Osteoblast (primary cell): ENCODE data around the gene UGT2A3. TPM values are rescaled to one million over a fixed set of nuclear protein-coding genes. Genes with fewer than 3 reads are reported as not detected.

Experiments used
- DNase-seq: peaks from one replicate; pipeline ENCODE4 v3.0.0; 2011; ENCODE audit warnings: low spot score, mixed read lengths; ENCODE audit not compliant: insufficient read length; ENCODE audit errors: missing footprints
- H2AFZ ChIP-seq: 2 replicates; pipeline ENCODE4 v1.6.0; 2011; ENCODE audit warnings: mild to moderate bottlenecking, low read length
- H3K27ac ChIP-seq: 2 replicates; pipeline ENCODE4 v1.5.1; 2011; ENCODE audit warnings: mild to moderate bottlenecking, low read depth, low read length, moderate library complexity
- H3K27me3 ChIP-seq: 2 replicates; pipeline ENCODE4 v1.6.0; 2012; ENCODE audit warnings: mild to moderate bottlenecking, control low read depth, inconsistent platforms, low read length, moderate library complexity; ENCODE audit not compliant: insufficient read depth
- H3K36me3 ChIP-seq: 2 replicates; pipeline ENCODE4 v1.5.1; 2011; ENCODE audit warnings: mild to moderate bottlenecking, low read length, control low read depth, moderate library complexity; ENCODE audit not compliant: insufficient read depth
- H3K4me1 ChIP-seq: 2 replicates; pipeline ENCODE4 v1.5.1; 2011; ENCODE audit warnings: mild to moderate bottlenecking, low read length, control low read depth, moderate library complexity; ENCODE audit not compliant: insufficient read depth
- H3K4me2 ChIP-seq: 2 replicates; pipeline ENCODE4 v1.6.0; 2011; ENCODE audit warnings: mild to moderate bottlenecking, low read length; ENCODE audit not compliant: insufficient read depth
- H3K4me3 ChIP-seq: fragments of 200-600 bp; sonication (generic); 3 replicates; pipeline ENCODE4 v1.5.1; 2012; ENCODE audit warnings: mild to moderate bottlenecking, low read length, inconsistent platforms; ENCODE audit not compliant: insufficient read depth
- H3K79me2 ChIP-seq: 2 replicates; pipeline ENCODE4 v1.6.0; 2012; ENCODE audit warnings: mild to moderate bottlenecking, low read length, control low read depth, inconsistent platforms; ENCODE audit not compliant: insufficient read depth
- H3K9me3 ChIP-seq: 2 replicates; pipeline ENCODE4 v1.5.1; 2011; ENCODE audit warnings: low read depth, low read length, control low read depth
- H4K20me1 ChIP-seq: 2 replicates; pipeline ENCODE4 v1.6.0; 2012; ENCODE audit warnings: mild to moderate bottlenecking, low read length, control low read depth; ENCODE audit not compliant: insufficient read depth
- small RNA-seq: library from RNA; depleted of rRNA; stranded (forward); fragments of <200 nt; gene quantifications from one replicate; pipeline ENCODE3, GENCODE V24; 2012
- total RNA-seq: library from RNA; depleted of rRNA; stranded (reverse); fragments of >200 nt; gene quantifications from 2 replicates; pipeline ENCODE4 v1.2.3, GENCODE V29; 2012
- TF ChIP-seq, protein P1 (sequence below): IDR thresholded peaks from 2 replicates; pipeline ENCODE4 v1.5.1; 2011; ENCODE audit warnings: mild to moderate bottlenecking, low read depth, low read length, moderate library complexity; ENCODE audit errors: extremely low read depth

Gene UGT2A3
- total RNA-seq, 1 donor = not detected

DNA sequence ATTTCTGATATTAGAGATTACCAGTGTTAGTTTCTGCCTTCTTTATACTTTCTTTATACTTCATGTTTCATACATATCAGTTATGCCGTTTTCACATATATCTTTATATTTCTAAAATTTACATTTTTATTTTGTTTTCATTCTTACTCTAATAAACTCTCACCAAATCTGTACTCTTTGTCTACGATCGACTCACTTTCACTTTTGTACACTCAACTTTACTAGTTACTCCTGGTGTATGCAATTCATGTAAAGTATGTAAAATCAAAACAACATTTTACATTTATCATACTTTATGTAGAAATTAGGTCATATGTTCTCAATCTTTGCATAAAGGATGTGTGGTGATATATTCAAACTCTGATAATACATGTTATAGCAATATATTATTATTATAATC is 59.9 kb downstream of the UGT2A3 start:
- no peaks in the 10 kb centered on the region for H3K27me3 ChIP-seq
- H3K4me1 ChIP-seq = no peaks in the 10 kb centered on the region
- DNase-seq = no peak
- H3K27ac ChIP-seq = no peak overlapping the region
- TF ChIP-seq, protein P1, sequence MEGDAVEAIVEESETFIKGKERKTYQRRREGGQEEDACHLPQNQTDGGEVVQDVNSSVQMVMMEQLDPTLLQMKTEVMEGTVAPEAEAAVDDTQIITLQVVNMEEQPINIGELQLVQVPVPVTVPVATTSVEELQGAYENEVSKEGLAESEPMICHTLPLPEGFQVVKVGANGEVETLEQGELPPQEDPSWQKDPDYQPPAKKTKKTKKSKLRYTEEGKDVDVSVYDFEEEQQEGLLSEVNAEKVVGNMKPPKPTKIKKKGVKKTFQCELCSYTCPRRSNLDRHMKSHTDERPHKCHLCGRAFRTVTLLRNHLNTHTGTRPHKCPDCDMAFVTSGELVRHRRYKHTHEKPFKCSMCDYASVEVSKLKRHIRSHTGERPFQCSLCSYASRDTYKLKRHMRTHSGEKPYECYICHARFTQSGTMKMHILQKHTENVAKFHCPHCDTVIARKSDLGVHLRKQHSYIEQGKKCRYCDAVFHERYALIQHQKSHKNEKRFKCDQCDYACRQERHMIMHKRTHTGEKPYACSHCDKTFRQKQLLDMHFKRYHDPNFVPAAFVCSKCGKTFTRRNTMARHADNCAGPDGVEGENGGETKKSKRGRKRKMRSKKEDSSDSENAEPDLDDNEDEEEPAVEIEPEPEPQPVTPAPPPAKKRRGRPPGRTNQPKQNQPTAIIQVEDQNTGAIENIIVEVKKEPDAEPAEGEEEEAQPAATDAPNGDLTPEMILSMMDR = no peak
- H3K4me2 ChIP-seq = no peak overlapping the region
- no peak overlapping the region for H2AFZ ChIP-seq
- H3K79me2 ChIP-seq = no peaks in the 10 kb centered on the region
- H3K36me3 ChIP-seq = no peaks in the 10 kb centered on the region
- H3K9me3 ChIP-seq = no peaks in the 10 kb centered on the region
- no peaks in the 10 kb centered on the region for H4K20me1 ChIP-seq
- no peak overlapping the region for H3K4me3 ChIP-seq

DNA sequence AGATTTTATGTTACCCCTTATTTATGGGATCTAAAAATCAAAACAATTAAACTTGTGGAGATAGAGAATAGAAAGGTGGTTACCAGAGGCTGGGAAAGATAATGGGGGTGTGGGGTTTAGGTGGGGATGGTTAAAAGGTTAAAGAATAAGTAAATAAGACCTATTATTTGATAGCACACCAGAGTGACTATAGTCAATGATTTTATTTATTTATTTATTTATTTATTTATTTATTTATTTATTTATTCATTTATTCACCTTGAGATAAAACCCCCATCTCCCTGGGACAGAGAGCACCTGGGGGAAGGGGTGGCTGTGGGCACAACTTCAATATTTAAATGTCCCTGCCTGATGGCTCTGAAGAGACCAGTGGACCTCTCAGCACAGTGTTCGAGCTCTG is 66.1 kb downstream of the UGT2A3 start:
- Histone ChIP-seq H3K4me1 (no peaks in the 10 kb centered on the region), H4K20me1 (no peaks in the 10 kb centered on the region), H3K4me2 (no peak overlapping the region), H3K27me3 (no peaks in the 10 kb centered on the region), H3K9me3 (no peaks in the 10 kb centered on the region), H2AFZ (no peak overlapping the region), H3K36me3 (no peaks in the 10 kb centered on the region), H3K27ac (no peak overlapping the region), H3K79me2 (no peaks in the 10 kb centered on the region), H3K4me3 (no peak overlapping the region)
- no peak for DNase-seq
- TF ChIP-seq, protein P1 = no peak

DNA sequence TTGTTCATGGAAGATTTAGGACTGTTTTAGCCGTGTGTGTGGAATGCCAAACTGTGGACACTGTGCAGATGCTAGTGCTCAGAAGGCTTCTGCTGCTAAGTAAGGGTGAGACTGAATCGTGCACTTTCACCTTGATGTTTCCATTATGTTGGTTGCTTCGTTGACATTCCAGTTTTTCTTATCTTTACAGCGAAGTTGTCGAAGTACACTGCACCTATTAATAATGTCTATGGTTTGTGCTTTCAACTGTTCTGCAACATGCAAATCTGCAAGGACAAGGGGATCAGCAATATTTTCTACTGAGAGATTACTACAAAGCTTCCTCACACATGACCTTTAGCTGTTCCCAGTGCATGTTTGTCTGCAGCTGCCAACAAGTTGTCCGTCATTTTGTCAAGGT is 67.7 kb downstream of the UGT2A3 start:
- no peak overlapping the region for H3K4me3 ChIP-seq
- no peaks in the 10 kb centered on the region for H3K4me1 ChIP-seq
- no peak overlapping the region for H3K4me2 ChIP-seq
- no peaks in the 10 kb centered on the region for H3K27me3 ChIP-seq
- DNase-seq = no peak
- H3K79me2 ChIP-seq = no peaks in the 10 kb centered on the region
- TF ChIP-seq, protein P1 = no peak
- H3K27ac ChIP-seq = no peak overlapping the region
- H2AFZ ChIP-seq = no peak overlapping the region
- H3K9me3 ChIP-seq = no peaks in the 10 kb centered on the region
- H3K36me3 ChIP-seq = no peaks in the 10 kb centered on the region
- H4K20me1 ChIP-seq = no peaks in the 10 kb centered on the region

Small RNA genes within 50 kb of the gene (small RNA-seq; reads per million reads assigned to genes)
- gene AC021146.3 (not detected), gene AC021146.6 (not detected)

Other genes starting within 250 kb of the UGT2A3 start
- not detected in 2 replicates for gene UGT2B10, start 135.8 kb downstream of the UGT2A3 start, total RNA-seq
- under 0.01 TPM in 1 of 2 replicates, not detected in the other for gene UGT2B7, start 144.7 kb upstream of the UGT2A3 start, total RNA-seq